Astrocyte of the spinal cord (primary cell): ENCODE data around the gene PRDM16.

Experiments
- DNase-seq: peaks from one replicate; pipeline ENCODE4 v3.0.0; 2011; ENCODE audit warnings: low read depth, low spot score
- H3K4me3 ChIP-seq: 2 replicates; pipeline ENCODE4 v1.5.1; 2011; ENCODE audit warnings: low read depth, mild to moderate bottlenecking, low read length, moderate library complexity
- in situ Hi-C: cut with HindIII; loops from 2 replicates; pipeline ENCODE4 v1.10.0; 2017; ENCODE audit warnings: low sequenced_read_pairs
- TF ChIP-seq, protein P1 (sequence below): IDR thresholded peaks from 2 replicates; pipeline ENCODE4 v1.5.1; 2012; ENCODE audit warnings: low read depth, mild to moderate bottlenecking, low read length, inconsistent platforms

Gene PRDM16

DNA sequence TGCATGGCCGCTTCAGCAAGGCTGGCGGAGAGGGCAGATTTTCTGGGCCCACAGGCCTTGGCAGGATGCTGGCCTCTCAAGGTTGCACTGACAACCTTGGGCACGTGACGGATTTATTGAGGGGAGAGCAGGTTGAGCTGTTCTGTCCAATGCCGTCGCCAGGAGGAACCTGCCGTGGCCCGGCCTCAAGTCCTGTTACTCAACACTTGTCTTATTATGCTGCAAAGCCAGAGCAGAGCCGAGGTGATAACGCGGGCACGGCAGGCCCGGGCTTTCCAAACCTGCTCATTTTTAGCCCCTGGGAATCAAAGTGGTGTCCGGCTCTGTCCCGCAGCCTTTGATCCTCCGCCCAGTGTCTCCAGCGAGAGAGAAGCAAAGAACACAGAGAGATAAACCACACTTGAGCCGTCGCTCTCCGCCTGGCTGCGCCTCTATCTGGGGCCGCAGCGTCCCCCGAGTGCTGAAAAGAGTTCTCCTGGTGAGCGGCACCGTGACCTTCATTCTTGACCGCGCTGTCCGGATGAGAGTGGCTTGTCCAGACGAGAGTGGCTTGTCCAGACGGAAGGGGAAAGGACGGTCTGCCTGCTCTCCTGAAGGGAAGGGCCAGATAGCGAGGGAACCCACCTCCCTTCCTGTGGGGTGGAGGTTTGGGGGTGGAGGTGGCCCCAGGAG lies 223.2 kb downstream of the PRDM16 start:
- H3K4me3 ChIP-seq: no peak overlapping the region
- TF ChIP-seq, protein P1, sequence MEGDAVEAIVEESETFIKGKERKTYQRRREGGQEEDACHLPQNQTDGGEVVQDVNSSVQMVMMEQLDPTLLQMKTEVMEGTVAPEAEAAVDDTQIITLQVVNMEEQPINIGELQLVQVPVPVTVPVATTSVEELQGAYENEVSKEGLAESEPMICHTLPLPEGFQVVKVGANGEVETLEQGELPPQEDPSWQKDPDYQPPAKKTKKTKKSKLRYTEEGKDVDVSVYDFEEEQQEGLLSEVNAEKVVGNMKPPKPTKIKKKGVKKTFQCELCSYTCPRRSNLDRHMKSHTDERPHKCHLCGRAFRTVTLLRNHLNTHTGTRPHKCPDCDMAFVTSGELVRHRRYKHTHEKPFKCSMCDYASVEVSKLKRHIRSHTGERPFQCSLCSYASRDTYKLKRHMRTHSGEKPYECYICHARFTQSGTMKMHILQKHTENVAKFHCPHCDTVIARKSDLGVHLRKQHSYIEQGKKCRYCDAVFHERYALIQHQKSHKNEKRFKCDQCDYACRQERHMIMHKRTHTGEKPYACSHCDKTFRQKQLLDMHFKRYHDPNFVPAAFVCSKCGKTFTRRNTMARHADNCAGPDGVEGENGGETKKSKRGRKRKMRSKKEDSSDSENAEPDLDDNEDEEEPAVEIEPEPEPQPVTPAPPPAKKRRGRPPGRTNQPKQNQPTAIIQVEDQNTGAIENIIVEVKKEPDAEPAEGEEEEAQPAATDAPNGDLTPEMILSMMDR: no peak
- in situ Hi-C loops: no loop called here
- DNase-seq: no peak

DNA sequence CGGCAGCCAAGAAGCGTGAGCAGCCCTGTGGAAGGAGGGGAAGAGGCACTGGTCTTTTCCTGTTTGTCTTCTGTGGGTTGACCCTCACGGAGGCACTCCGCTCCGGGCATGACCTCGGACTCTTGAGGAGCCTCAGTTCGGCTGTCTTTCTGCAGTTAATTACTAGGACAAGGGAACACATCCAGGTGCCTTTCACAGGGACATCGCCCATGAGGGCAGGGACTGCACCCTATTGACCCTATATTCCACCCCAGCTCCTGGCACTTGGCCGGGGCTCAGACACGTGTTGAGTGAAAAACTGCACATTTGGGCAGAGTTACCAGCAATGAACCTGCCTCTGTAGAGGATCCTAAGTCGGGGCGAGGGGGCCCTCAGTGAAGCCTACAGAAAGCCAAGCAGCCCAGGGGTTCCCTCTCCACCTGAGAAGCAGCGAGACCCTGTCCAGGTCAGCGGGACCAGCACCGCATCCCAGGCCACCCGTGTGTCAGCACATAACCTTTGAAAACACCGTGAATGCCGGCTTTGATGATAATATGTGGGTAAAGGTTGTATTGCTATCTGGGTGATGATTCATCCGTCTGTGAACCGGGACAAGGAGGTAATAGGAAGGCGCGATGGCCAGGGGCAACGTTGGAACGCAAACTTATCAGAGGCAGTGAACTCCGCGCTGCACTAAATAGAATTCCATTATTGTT lies 224.0 kb downstream of the PRDM16 start:
- TF ChIP-seq, protein P1: no peak
- DNase-seq: no peak
- in situ Hi-C loops: no loop called here
- no peak overlapping the region for H3K4me3 ChIP-seq

DNA sequence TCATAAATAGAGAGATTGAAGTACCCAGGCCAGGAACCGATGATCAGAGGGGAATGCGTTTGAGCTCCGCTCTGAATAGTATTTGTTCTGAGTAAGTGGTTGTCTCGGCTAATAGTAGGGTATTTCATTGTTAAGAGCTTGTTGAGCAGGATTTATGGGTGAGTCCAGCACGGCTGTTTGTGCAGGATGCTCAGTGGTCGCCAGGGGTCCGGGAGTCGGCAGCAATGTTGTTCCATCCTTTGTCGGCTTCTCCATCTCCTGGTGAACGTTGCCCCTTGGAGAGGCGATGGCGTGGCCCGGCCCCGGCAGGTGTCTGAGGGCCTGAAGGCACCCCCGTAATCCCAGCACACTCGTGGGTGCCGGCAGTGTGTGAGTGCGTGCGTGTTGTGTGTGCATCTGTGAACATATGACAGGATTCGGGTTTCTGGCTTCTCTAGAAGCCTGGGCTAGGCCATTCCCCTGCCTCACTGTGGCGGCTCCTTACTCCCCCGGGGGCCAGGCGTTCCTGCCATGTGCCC lies 224.6 kb downstream of the PRDM16 start:
- TF ChIP-seq, protein P1: no peak
- DNase-seq: no peak
- H3K4me3 ChIP-seq: no peak overlapping the region
- in situ Hi-C loops: no loop called here

DNA sequence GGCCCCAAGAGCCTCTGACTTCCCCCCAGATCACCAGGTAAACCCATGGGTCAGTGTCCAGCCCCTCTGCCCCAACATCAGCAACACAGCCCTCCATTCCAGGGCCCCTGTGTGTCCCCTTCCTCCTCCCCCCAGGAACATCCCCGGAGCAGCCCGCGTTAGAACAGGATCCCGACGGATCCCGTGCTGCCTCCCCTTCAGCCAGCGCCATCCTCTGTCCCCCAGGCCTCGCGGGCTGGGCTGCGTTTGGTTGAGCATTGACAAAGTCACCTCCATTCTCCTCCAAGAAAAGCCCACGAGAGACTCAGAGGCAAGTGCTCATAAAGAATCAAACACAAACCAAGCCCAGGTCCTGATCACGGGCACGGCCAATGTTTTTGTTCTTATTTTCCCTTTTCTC lies 225.4 kb downstream of the PRDM16 start:
- H3K4me3 ChIP-seq: no peak overlapping the region
- no peak for DNase-seq
- TF ChIP-seq, protein P1: no peak
- in situ Hi-C loops: no loop called here

DNA sequence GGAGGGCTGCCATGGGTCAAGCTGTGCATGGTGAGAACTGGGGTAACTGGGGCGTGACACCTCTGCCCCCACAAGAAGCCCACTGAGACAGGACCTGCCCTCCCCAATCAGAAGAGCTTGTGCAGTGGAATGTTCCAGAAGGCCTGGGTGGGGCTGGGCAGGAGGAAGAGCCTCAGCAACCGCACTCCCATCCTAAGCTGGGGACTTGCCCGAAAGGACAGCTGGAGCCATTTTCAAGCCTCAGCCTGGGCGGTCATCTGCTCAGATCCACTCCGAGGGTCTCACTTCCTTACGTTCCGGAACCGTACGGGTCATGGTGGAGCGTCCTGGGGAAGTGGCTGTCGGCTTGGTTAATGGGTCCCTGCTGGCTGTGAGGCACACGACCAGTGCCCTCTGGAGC lies 226.8 kb downstream of the PRDM16 start:
- no peak for DNase-seq
- in situ Hi-C loops: no loop called here
- TF ChIP-seq, protein P1: no peak
- H3K4me3 ChIP-seq: no peak overlapping the region

DNA sequence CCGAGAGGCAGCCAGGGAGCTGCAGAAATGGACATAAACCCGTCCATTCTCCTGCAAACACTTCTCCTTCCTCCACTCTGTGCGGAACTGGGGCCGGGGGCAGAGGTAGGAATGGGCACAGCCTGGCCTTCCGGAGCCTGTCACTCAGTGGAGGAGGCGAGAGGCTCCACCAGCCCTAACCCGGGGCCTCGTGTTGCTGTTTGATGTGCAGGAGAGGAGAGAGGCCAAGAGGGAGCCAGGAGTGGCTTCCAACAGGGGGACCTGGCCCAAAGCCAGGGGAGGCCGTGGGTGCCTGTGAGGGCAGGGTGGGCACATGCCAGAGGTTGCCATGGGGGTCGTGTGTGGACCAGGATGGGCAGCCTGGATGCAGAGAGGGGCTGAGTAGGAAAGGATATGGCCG lies 227.3 kb downstream of the PRDM16 start:
- no peak for DNase-seq
- no peak overlapping the region for H3K4me3 ChIP-seq
- TF ChIP-seq, protein P1: no peak
- in situ Hi-C loops: no loop called here
